HepG2 (cell line): ENCODE results near the gene HDDC3. TPM values are rescaled to one million over a fixed set of nuclear protein-coding genes. Genes with fewer than 3 reads are reported as not detected.
A peak's percentile ranks its signal among the peaks of the same experiment; 100 is the strongest.

Source experiments
- FLYWCH1 ChIP-seq: sonication (generic); formaldehyde crosslinking; IDR thresholded peaks from 2 replicates; pipeline ENCODE4 v1.8.1; 2023; ENCODE audit warnings: mild to moderate bottlenecking, missing genetic modification reagents
- FOSL1 ChIP-seq: sonication (generic); formaldehyde crosslinking; IDR thresholded peaks from 2 replicates; pipeline ENCODE4 v1.9.0; 2021; ENCODE audit warnings: missing genetic modification reagents, borderline replicate concordance
- FOXA1 ChIP-seq, 2 experiments: fragments of 450-650 bp in 1 of 2; sonication (generic) in 1 of 2; formaldehyde crosslinking in 1 of 2; IDR thresholded peaks; 2 replicates each; pipeline versions ENCODE4 v1.4.0 to v1.6.1; 2016 to 2020; ENCODE audit warnings: missing genetic modification reagents in 1 of 2
- GTF2F1 ChIP-seq: fragments of 150-350 bp; IDR thresholded peaks from 2 replicates; pipeline ENCODE4 v1.6.1; 2014; ENCODE audit warnings: low read length
- KAT8 ChIP-seq: IDR thresholded peaks from 2 replicates; pipeline ENCODE4 v1.6.1; 2016; ENCODE audit warnings: missing genetic modification reagents, missing compliant biosample characterization
- MATR3 ChIP-seq: sonication (generic); formaldehyde crosslinking; IDR thresholded peaks from 2 replicates; pipeline ENCODE4 v1.4.0; 2020; ENCODE audit warnings: missing genetic modification reagents
- MBD4 ChIP-seq: IDR thresholded peaks from 2 replicates; pipeline ENCODE4 v1.6.1; 2012; ENCODE audit warnings: low read length, inconsistent platforms, borderline replicate concordance
- MZF1 ChIP-seq: sonication (generic); formaldehyde crosslinking; IDR thresholded peaks from 2 replicates; pipeline ENCODE4 v1.8.1; 2023; ENCODE audit warnings: mild to moderate bottlenecking, missing genetic modification reagents, borderline replicate concordance
- PITX1 ChIP-seq: sonication (generic); formaldehyde crosslinking; IDR thresholded peaks from 2 replicates; pipeline ENCODE4 v1.5.1; 2020; ENCODE audit warnings: mild to moderate bottlenecking, missing genetic modification reagents
- RORA ChIP-seq: sonication (generic); formaldehyde crosslinking; IDR thresholded peaks from 2 replicates; pipeline ENCODE4 v1.5.0; 2020; ENCODE audit warnings: mild to moderate bottlenecking, missing genetic modification reagents, moderate library complexity
- RXRB ChIP-seq: IDR thresholded peaks from 2 replicates; pipeline ENCODE4 v1.6.1; 2016; ENCODE audit warnings: borderline replicate concordance, missing genetic modification reagents, missing compliant biosample characterization
- SAFB2 ChIP-seq: sonication (generic); formaldehyde crosslinking; IDR thresholded peaks from 2 replicates; pipeline ENCODE4 v1.5.1; 2020; ENCODE audit warnings: missing genetic modification reagents, low read depth, mild to moderate bottlenecking, borderline replicate concordance
- STAT5B ChIP-seq: sonication (generic); formaldehyde crosslinking; IDR thresholded peaks from 2 replicates; pipeline ENCODE4 v1.4.0; 2020; ENCODE audit warnings: missing genetic modification reagents
- ZFAT ChIP-seq: sonication (generic); formaldehyde crosslinking; conservative IDR thresholded peaks from 2 replicates; pipeline ENCODE4 v1.8.1; 2023; ENCODE audit warnings: missing genetic modification reagents, inconsistent platforms
- ZNF496 ChIP-seq: sonication (generic); formaldehyde crosslinking; IDR thresholded peaks from 2 replicates; pipeline ENCODE4 v1.8.1; 2023; ENCODE audit warnings: mild to moderate bottlenecking, moderate library complexity, missing genetic modification reagents; ENCODE audit not compliant: insufficient replicate concordance
- ZNF652 ChIP-seq: IDR thresholded peaks from 2 replicates; pipeline ENCODE4 v1.6.1; 2016; ENCODE audit warnings: low read depth, borderline replicate concordance
- ZNF7 ChIP-seq: IDR thresholded peaks from 2 replicates; pipeline ENCODE4 v1.6.1; 2016; ENCODE audit warnings: missing biosample characterization, missing genetic modification reagents
- ZNF766 ChIP-seq: sonication (generic); formaldehyde crosslinking; IDR thresholded peaks from 2 replicates; pipeline ENCODE4 v1.5.0; 2020; ENCODE audit warnings: missing genetic modification reagents, borderline replicate concordance
- ZSCAN22 ChIP-seq: sonication (generic); formaldehyde crosslinking; IDR thresholded peaks from 2 replicates; pipeline ENCODE4 v1.4.0; 2020; ENCODE audit warnings: mild to moderate bottlenecking, missing genetic modification reagents
- ZSCAN30 ChIP-seq: sonication (generic); formaldehyde crosslinking; IDR thresholded peaks from 2 replicates; pipeline ENCODE4 v1.5.0; 2020; ENCODE audit warnings: mild to moderate bottlenecking, missing genetic modification reagents
- polyA plus RNA-seq, 8 experiments: library from polyadenylated mRNA; depleted of rRNA in 3 of 8; stranded (reverse) in 7 of 8; unstranded in 1 of 8; fragments of >200 nt; fragmentation: Illumina TruSeq in 4 of 8; extraction: Trizol in 4 of 8; gene quantifications; 2 replicates each; pipeline versions ENCODE4 v1.2.1 to v1.2.3, GENCODE V29; 2011 to 2016; ENCODE audit warnings: low read depth in 4 of 8, missing spikeins in 1 of 8, mixed read lengths in 1 of 8; ENCODE audit not compliant: insufficient read depth in 1 of 8
- total RNA-seq, 5 experiments: library from RNA; depleted of rRNA; stranded (reverse); fragments of >200 nt; fragmentation: Illumina TruSeq; extraction: Trizol; gene quantifications; 2 replicates each; pipeline ENCODE4 v1.2.3, GENCODE V29; 2016; ENCODE audit warnings: low read depth in 1 of 5
- TF ChIP-seq, protein P1 (sequence below): sonication (generic); formaldehyde crosslinking; IDR thresholded peaks from 2 replicates; pipeline ENCODE4 v1.8.1; 2023; ENCODE audit warnings: mild to moderate bottlenecking, missing genetic modification reagents, borderline replicate concordance
- TF ChIP-seq, protein P2 (sequence below), 2 experiments: fragments of 450-650 bp in 1 of 2; sonication (generic) in 1 of 2; formaldehyde crosslinking; IDR thresholded peaks; 2 replicates each; pipeline versions ENCODE4 v1.5.0 to v1.8.0; 2020 to 2022; ENCODE audit warnings: mild to moderate bottlenecking in 1 of 2, missing genetic modification reagents in 1 of 2
- TF ChIP-seq, protein P3 (sequence below): sonication (generic); formaldehyde crosslinking; IDR thresholded peaks from 2 replicates; pipeline ENCODE4 v1.5.0; 2020; ENCODE audit warnings: mild to moderate bottlenecking, missing genetic modification reagents, borderline replicate concordance
- TF ChIP-seq, protein P4 (sequence below): sonication (generic); formaldehyde crosslinking; conservative IDR thresholded peaks from 2 replicates; pipeline ENCODE4 v1.8.0; 2022; ENCODE audit warnings: missing genetic modification reagents
- TF ChIP-seq, protein P5 (sequence below): sonication (generic); formaldehyde crosslinking; IDR thresholded peaks from 2 replicates; pipeline ENCODE4 v1.5.0; 2020; ENCODE audit warnings: missing genetic modification reagents

The HDDC3 gene
- total and polyA plus RNA-seq, 2 of the 13 experiments (the other 11 are each of a cell fraction or from before 2014, with no cell fraction given), result 18.7 to 28.3 TPM

DNA sequence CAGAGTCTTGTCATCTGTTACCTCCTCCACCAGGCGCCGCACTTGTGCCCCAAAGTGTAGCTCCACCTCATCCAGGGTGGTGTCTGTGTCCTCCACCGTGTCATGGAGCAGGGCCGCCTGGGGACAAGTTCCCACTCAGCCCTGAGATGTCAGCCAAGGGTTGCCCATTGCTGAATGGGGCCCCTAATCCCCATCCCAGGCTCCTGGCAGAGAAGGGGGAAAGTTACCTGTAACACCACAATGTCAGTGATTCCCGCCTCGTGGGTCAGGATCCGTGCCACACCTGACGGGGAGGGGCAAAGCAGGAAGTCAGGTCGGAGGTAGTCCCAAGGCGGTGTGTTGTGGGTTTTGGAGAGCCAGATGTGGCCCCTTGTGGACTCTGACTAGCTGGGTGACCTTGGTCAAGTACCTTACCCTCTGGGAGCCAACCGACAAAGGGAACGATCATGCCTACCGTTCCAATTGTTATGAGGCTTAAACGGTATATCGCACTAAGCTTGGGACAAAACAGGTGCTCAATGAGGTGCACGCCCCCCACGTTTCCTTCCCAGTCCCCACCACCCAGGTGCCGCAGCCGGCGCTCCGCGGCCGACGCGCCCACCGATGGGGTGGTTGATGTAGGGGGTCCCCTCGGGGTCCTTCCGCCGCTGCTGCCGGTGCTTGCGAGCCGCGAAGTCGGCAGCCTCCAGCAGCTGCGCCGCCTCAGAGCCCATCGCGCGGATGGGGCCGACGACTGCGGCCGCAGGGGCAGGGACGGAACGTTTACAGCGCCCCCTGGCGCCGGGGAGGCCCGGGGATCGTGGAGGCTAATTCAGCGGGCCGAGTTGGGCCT, at the start of gene HDDC3 (continued):
- no peak for TF ChIP-seq GTF2F1
- 0 out of 2 replicates have a peak, but pooled peaks have one; percentile 10 for TF ChIP-seq PITX1 (CRISPR knock-in tag)
- TF ChIP-seq, protein P1, sequence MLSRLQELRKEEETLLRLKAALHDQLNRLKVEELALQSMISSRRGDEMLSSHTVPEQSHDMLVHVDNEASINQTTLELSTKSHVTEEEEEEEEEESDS, result no peak
- TF ChIP-seq FOSL1 (CRISPR knock-in tag), result no peak
- TF ChIP-seq ZFAT (CRISPR knock-in tag), result no peak
- TF ChIP-seq ZSCAN30 (CRISPR knock-in tag), result no peak
- no peak for TF ChIP-seq MBD4
- TF ChIP-seq, protein P2, sequence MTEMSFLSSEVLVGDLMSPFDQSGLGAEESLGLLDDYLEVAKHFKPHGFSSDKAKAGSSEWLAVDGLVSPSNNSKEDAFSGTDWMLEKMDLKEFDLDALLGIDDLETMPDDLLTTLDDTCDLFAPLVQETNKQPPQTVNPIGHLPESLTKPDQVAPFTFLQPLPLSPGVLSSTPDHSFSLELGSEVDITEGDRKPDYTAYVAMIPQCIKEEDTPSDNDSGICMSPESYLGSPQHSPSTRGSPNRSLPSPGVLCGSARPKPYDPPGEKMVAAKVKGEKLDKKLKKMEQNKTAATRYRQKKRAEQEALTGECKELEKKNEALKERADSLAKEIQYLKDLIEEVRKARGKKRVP (CRISPR knock-in tag; IDR thresholded peaks at IDR 0.05), result no peak
- TF ChIP-seq, protein P3, sequence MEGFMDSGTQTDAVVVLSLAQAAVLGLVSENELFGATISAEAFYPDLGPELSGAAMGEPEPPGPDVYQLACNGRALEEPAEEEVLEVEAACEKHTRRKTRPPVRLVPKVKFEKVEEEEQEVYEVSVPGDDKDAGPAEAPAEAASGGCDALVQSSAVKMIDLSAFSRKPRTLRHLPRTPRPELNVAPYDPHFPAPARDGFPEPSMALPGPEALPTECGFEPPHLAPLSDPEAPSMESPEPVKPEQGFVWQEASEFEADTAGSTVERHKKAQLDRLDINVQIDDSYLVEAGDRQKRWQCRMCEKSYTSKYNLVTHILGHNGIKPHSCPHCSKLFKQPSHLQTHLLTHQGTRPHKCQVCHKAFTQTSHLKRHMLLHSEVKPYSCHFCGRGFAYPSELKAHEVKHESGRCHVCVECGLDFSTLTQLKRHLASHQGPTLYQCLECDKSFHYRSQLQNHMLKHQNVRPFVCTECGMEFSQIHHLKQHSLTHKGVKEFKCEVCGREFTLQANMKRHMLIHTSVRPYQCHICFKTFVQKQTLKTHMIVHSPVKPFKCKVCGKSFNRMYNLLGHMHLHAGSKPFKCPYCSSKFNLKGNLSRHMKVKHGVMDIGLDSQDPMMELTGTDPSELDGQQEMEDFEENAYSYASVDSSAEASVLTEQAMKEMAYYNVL, result peak; percentile 82
- 0 out of 2 replicates have a peak, but pooled peaks have one; percentile 30 for TF ChIP-seq ZNF7
- no peak for TF ChIP-seq ZNF652 (CRISPR knock-in tag)
- TF ChIP-seq SAFB2, result peak; percentile 78
- TF ChIP-seq, protein P4, sequence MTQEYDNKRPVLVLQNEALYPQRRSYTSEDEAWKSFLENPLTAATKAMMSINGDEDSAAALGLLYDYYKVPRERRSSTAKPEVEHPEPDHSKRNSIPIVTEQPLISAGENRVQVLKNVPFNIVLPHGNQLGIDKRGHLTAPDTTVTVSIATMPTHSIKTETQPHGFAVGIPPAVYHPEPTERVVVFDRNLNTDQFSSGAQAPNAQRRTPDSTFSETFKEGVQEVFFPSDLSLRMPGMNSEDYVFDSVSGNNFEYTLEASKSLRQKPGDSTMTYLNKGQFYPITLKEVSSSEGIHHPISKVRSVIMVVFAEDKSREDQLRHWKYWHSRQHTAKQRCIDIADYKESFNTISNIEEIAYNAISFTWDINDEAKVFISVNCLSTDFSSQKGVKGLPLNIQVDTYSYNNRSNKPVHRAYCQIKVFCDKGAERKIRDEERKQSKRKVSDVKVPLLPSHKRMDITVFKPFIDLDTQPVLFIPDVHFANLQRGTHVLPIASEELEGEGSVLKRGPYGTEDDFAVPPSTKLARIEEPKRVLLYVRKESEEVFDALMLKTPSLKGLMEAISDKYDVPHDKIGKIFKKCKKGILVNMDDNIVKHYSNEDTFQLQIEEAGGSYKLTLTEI (CRISPR knock-in tag), result no peak
- TF ChIP-seq MZF1 (CRISPR knock-in tag), result no peak
- no peak for TF ChIP-seq ZSCAN22 (CRISPR knock-in tag)
- no peak for TF ChIP-seq FLYWCH1 (CRISPR knock-in tag)
- peak; percentile 18; the same call in 1 of the 2 replicates for TF ChIP-seq ZNF766 (CRISPR knock-in tag)
- TF ChIP-seq MATR3, result no peak
- TF ChIP-seq, protein P5, sequence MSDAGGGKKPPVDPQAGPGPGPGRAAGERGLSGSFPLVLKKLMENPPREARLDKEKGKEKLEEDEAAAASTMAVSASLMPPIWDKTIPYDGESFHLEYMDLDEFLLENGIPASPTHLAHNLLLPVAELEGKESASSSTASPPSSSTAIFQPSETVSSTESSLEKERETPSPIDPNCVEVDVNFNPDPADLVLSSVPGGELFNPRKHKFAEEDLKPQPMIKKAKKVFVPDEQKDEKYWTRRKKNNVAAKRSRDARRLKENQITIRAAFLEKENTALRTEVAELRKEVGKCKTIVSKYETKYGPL (CRISPR knock-in tag), result 0 out of 2 replicates have a peak, but pooled peaks have one; percentile 58
- TF ChIP-seq ZNF496, result no peak
- TF ChIP-seq FOXA1 (IDR thresholded peaks at IDR 0.05), result no peak
- 0 out of 2 replicates have a peak, but pooled peaks have one; percentile 22 for TF ChIP-seq FOXA1 (CRISPR knock-in tag; IDR thresholded peaks at IDR 0.05)
- TF ChIP-seq STAT5B (CRISPR knock-in tag), result no peak
- TF ChIP-seq RORA (CRISPR knock-in tag), result no peak
- peak; percentile 52; the same call in 1 of the 2 replicates for TF ChIP-seq RXRB
- TF ChIP-seq KAT8 (CRISPR knock-in tag), result peak; percentile 91
